Spinal cord (tissue), 10 donors: ENCODE measurements around the gene H3-3A. TPM values are rescaled to one million over a fixed set of nuclear protein-coding genes. Genes with fewer than 3 reads are reported as not detected.

Experiments used
- DNase-seq, 6 donors: peaks; one replicate each; pipeline versions ENCODE4 v3.0.0 to v3.0.0-alpha.2; 2013 to 2015; ENCODE audit warnings: low spot score in 6 of 6, low read depth in 4 of 6
- H3K27ac ChIP-seq: one replicate; pipeline ENCODE4 v1.5.1; 2013; ENCODE audit warnings: low read depth, low read length, control low read depth
- H3K27me3 ChIP-seq: one replicate; pipeline ENCODE4 v1.6.1; 2013; ENCODE audit warnings: low read length; ENCODE audit not compliant: control insufficient read depth, insufficient read depth
- H3K36me3 ChIP-seq: one replicate; pipeline ENCODE4 v1.6.1; 2013; ENCODE audit warnings: low read length; ENCODE audit not compliant: control insufficient read depth, insufficient read depth
- H3K4me1 ChIP-seq: one replicate; pipeline ENCODE4 v1.6.1; 2013; ENCODE audit warnings: low read length; ENCODE audit not compliant: control insufficient read depth, insufficient read depth
- H3K4me3 ChIP-seq: one replicate; pipeline ENCODE4 v1.5.1; 2013; ENCODE audit warnings: low read depth, low read length, control low read depth
- H3K9me3 ChIP-seq: one replicate; pipeline ENCODE4 v1.6.1; 2013; ENCODE audit warnings: low read length; ENCODE audit not compliant: control insufficient read depth, insufficient read depth
- WGBS: methylation state at CpG from one replicate; pipeline ENCODE4 v1.1.5; 2013; ENCODE audit warnings: missing lambda C conversion rate; ENCODE audit not compliant: insufficient coverage; 5-methylcytosine and 5-hydroxymethylcytosine counted together
- polyA plus RNA-seq, 2 donors: library from polyadenylated mRNA; unstranded; fragments of 120-200 nt; gene quantifications; one replicate each; pipeline ENCODE4 v1.2.1, GENCODE V29; 2013; ENCODE audit not compliant: insufficient read length in 2 of 2
- total RNA-seq, 2 donors: library from RNA; depleted of rRNA in 1 of 2; stranded (reverse); fragments of 120-200 nt in 1 of 2; fragments of >200 nt in 1 of 2; gene quantifications; one replicate each; pipeline versions ENCODE4 v1.2.3 to v1.2.4, GENCODE V29; 2013 to 2014
- donor health status: healthy.

The H3-3A gene
- total and polyA plus RNA-seq, 4 donors = 314 to 959 (median 638) TPM

DNA sequence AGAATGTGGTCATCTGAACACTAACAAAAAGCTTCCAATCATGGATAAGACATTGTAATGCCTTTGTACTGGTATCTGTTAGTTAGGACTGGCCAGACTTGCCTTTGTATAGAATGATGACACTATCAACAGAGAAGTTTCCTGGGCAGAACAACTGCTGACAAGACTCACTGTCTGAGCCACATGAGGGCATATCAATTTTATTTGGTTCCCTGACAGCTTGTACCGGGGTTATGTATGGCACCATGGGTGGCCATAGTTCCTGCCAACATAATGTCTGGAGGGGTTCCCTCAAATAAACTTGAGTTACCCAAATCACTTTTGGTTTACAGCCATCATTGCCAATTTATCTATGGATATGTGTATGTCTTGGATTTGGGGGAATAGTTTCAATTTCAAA, 13.6 kb upstream of the H3-3A start:
- no CpG with 5 or more reads among the region's 1 CpG for WGBS
- no peaks in the 10 kb centered on the region for H3K4me1 ChIP-seq
- no peak overlapping the region for H3K27ac ChIP-seq
- H3K36me3 ChIP-seq = no peaks in the 10 kb centered on the region
- no peak overlapping the region for H3K4me3 ChIP-seq
- no peaks in the 10 kb centered on the region for H3K27me3 ChIP-seq
- no peaks in the 10 kb centered on the region for H3K9me3 ChIP-seq
- DNase-seq = no peak

DNA sequence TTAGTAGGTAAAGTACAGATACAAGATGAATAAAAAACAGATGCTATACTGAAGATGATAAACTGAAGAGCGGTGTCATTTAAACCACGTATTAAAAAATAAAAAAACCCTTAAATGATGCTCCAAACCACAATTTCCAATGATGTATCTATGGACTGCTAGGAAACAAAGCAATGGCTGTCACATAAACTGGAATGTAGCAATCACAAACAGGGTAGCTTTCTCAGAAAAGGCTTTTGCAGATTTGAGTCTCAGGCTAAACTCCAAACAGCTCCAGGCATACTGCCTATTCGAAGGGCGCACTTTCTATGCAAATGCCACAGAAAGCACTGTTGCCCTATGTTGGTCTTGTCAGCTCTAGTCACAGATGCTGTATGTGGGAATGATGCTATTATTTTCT, 12.4 kb upstream of the H3-3A start:
- no CpG with 5 or more reads among the region's 4 CpGs for WGBS
- H3K36me3 ChIP-seq = no peaks in the 10 kb centered on the region
- H3K27me3 ChIP-seq = no peaks in the 10 kb centered on the region
- no peaks in the 10 kb centered on the region for H3K4me1 ChIP-seq
- H3K27ac ChIP-seq = no peak overlapping the region
- DNase-seq = no peak
- H3K4me3 ChIP-seq = no peak overlapping the region
- no peaks in the 10 kb centered on the region for H3K9me3 ChIP-seq

DNA sequence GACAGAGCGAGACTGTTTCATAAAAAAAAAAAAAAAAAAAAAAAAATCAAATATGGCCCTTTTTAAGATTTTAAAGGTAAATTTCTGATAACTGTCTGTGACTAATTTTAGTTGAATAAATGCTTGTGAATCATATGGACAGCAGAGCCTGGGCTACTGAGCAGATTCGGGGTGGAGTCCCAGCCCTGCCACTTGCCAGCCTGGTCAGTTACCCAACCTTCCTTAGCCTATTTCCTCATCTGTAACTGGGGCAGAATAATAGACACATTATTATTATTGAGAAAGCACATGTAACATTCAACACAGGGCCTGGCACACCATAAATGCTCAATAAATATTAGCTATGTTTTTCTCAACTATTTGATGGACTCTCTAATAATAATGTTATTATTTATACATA, 11.2 kb upstream of the H3-3A start:
- no peaks in the 10 kb centered on the region for H3K9me3 ChIP-seq
- H3K27ac ChIP-seq = no peak overlapping the region
- no peaks in the 10 kb centered on the region for H3K4me1 ChIP-seq
- H3K27me3 ChIP-seq = no peaks in the 10 kb centered on the region
- H3K36me3 ChIP-seq = no peaks in the 10 kb centered on the region
- H3K4me3 ChIP-seq = no peak overlapping the region
- no peak for DNase-seq
- WGBS = no CpG with 5 or more reads among the region's 2 CpGs

DNA sequence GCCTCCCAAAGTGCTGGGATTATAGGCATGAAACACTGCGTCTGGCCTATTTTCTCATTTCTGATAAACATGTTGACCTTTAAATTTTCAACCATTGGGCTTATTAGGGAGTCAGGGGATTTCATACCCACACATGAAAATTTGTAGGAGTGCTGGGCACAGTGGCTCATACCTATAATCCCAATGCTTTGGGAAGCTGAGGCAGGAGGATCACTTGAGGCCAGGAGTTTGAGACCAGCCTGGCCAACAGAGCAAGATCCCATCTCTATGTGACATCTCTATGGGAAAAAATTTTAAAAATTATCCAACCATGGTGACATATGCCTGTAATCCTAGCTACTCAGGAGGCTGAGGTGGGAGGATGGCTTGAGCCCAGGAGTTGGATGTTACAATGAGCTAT, 10.5 kb upstream of the H3-3A start:
- no CpG with 5 or more reads among the region's 1 CpG for WGBS
- Histone ChIP-seq H3K36me3 (no peaks in the 10 kb centered on the region), H3K27me3 (no peaks in the 10 kb centered on the region), H3K4me1 (no peaks in the 10 kb centered on the region), H3K27ac (no peak overlapping the region), H3K4me3 (no peak overlapping the region), H3K9me3 (no peaks in the 10 kb centered on the region)
- DNase-seq = no peak

DNA sequence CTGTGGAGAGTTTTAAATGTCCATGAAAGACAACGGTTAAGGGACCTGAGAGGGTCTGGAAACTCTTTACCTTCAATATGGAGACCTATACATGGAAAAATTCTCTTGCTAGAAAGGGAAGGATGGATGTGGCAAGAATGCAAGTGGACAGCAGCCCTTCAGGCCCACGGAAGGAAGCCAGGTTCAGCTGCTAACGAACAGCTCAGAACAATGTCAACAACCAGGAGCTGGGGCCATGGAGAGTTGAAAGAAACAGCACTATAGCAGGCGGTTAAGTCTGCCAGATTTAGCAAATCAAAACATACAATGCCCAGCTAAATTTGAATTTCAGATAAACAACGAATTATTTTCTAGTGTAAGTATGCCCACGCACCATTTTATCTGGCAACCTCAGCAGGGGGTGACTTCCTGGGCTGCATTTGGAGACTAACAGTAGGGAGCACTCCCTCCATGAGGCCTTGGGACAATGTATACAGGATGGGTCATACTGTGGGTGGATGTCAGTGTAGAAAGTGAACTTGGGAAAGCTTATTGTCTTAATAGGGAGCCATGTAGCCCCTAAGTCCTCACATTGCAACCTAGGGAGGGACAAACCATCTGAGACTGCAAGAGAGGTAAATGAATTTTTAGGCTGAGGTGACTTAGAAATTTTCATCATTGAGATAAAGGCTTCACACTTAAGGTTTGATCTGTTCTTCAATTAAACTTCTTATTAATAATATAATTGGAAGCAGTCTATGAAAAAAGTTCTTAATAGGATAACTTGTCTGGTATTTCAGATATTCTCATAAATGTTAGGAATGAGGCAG, 7.8 kb upstream of the H3-3A start:
- WGBS = 40% methylated on average over 1 of the region's 6 CpGs
- no peak overlapping the region for H3K4me3 ChIP-seq
- peaks cover 6% of the 10 kb centered on the region for H3K36me3 ChIP-seq
- no peaks in the 10 kb centered on the region for H3K9me3 ChIP-seq
- no peaks in the 10 kb centered on the region for H3K4me1 ChIP-seq
- no peak for DNase-seq
- no peak overlapping the region for H3K27ac ChIP-seq
- H3K27me3 ChIP-seq = no peaks in the 10 kb centered on the region

DNA sequence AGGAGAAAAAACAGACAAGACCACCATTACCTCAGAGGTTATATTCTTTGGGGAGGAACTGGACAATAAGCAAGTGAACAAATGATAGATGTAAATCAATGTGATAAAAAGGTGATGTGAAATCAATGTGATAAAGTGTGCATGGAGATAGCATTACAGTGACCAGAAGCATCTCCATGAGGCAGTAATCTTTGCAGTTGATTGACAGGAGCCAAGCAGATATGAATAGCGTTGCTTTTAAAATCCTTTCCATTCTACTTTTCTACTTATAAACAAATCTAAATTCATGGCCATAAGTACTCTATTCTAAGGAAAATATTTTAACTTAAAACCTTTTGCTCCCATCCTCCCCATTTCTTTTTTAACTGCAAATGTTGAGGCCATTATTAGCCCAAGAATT, 2.8 kb upstream of the H3-3A start:
- no peak for DNase-seq
- Histone ChIP-seq H3K4me3 (no peak overlapping the region), H3K9me3 (no peaks in the 10 kb centered on the region), H3K27ac (no peak overlapping the region), H3K27me3 (no peaks in the 10 kb centered on the region), H3K36me3 (peaks cover 6% of the 10 kb centered on the region), H3K4me1 (peaks cover 2% of the 10 kb centered on the region)
- WGBS = no CpG with 5 or more reads among the region's 1 CpG

DNA sequence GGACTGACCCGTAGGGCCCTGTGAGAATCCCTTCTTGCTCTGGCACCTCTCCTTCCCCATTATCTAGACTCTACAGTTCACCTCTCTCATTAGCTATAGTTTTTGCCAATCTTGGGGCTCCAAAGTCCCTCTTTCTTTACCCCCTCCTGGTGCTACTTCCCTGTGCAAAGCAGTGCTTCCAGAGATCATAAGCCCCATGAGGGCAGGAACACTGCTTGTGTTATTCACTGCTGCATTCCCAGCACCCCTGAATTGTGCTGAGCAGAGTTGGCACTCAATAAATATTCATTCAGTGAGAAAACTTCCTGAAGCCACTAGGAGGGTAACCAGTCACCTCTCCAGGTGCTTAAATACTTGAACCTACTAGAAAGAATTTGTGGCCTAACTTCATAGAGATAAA, 2.1 kb upstream of the H3-3A start:
- no peak overlapping the region for H3K27ac ChIP-seq
- H3K4me3 ChIP-seq = no peak overlapping the region

DNA sequence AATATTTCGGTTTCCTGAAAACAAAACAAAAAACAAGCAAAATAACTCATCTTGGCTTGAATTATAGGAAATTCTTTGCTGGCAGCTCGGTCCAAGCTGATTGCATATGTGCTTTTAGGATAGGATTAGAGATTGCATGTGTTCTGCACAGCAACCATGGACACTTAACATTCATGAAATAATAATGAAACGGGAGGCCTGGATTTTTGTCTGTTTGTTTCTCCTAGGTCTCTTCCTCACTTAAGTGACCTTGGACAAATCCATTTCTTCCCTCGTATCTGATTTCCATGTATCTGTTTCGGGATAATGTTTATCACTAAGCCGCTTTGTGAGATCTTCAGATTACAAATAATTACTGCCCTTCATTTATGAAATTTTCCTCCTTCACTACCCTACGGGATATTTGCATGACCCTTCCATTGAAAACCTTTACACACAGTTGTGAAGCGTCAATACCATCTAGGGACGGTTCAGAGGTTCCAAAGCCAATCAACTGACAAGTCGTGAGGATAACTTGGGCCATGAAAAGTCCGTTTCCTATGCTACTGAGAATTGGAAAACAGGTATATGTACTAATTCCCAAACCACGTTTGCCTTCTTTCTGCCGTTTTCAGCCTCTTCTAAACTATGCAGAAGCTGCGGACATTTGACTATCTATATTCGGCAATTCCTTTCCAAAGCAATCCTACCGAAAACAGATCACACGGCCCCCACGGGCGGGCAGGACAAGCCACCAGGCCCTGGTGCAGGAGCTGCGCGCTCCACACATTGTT, 1.3 kb upstream of the H3-3A start:
- Histone ChIP-seq H3K9me3 (no peaks in the 10 kb centered on the region), H3K4me1 (peaks cover 5% of the 10 kb centered on the region), H3K27me3 (no peaks in the 10 kb centered on the region), H3K27ac (peak overlapping the region; percentile 97), H3K36me3 (peaks cover 6% of the 10 kb centered on the region), H3K4me3 (peak overlapping the region; percentile 64)
- 10% methylated on average over 18 of the region's 21 CpGs for WGBS
- peak in 2 of 6 donors; percentile 54 to 85 for DNase-seq

More for the DNA sequence above, 2.1 kb upstream of the H3-3A start:
- peaks cover 3% of the 10 kb centered on the region for H3K4me1 ChIP-seq
- no peak for DNase-seq
- WGBS = 94% methylated on average over 1 of the region's 1 CpG
- H3K27me3 ChIP-seq = no peaks in the 10 kb centered on the region
- peaks cover 6% of the 10 kb centered on the region for H3K36me3 ChIP-seq
- H3K9me3 ChIP-seq = no peaks in the 10 kb centered on the region

DNA sequence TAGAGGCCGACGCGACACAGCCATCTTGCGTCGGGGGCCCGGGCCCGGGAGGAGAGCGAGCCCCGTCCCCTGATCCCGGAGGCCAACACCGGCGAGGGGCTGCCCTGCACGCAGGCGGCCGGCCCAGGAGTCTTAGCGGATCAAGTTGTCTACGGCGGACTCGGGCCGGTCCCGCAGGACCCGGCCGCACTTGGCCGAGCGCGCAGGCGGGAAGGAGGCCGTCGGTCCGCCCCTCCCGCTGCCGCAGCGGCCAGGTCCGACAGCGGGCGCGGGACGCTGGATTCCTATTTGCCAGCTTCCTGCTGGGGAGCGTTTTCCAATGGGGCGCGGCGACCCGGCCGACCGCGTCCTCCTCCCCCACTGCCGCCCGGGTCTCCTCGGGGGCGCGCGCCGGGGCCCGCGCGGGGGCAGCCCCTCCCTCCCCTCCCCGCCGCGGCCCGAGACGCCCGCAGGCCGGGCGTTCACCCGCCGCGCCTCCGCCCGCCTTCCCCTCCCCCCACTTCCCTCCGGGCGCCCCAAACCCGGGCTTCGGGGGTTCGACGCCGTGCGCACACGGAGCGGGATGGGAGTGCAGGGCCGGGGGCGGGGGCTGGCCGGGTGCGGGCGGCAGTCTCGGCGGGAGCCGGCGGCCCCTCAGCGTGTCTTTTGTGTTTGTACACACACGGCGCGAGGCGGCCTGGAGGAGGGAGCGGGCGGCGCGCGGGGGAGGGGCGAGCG, 517 bp upstream of the H3-3A start:
- peak overlapping the region; percentile 97 for H3K27ac ChIP-seq
- DNase-seq = peak in 5 of 6 donors; percentile 63 to 93 (median 69)
- WGBS = under 1% methylated on average over 90 of the region's 100 CpGs

More for the DNA sequence above, 517 bp upstream of the H3-3A start:
- Histone ChIP-seq H3K4me1 (peaks cover 5% of the 10 kb centered on the region), H3K27me3 (no peaks in the 10 kb centered on the region), H3K4me3 (peak overlapping the region; percentile 64), H3K36me3 (peaks cover 6% of the 10 kb centered on the region), H3K9me3 (no peaks in the 10 kb centered on the region)
